SK-N-SH (cell line): ENCODE results near the gene TRIM38. TPM values are rescaled to one million over a fixed set of nuclear protein-coding genes. Genes with fewer than 3 reads are reported as not detected.

Experiments
- CTCF ChIA-PET: fragments of 300-600, 350-600 bp; formaldehyde crosslinking; extraction: SDS; loops from one replicate; lab custom pipeline; 2021; lab: Yijun Ruan, JAX
- POLR2A ChIA-PET: fragments of 350-600 bp; sonication (Branson Sonifier 250); formaldehyde crosslinking; extraction: SDS; loops from one replicate; lab custom pipeline; 2020; ENCODE audit warnings: antibody characterized with exemption, inconsistent platforms; lab: Yijun Ruan, JAX
- DNase-seq: peaks from one replicate; pipeline ENCODE4 v3.0.0; 2012
- H2AFZ ChIP-seq: fragments of 200-600 bp; sonication (generic); 2 replicates; pipeline ENCODE4 v1.8.1; 2016; ENCODE audit warnings: antibody characterized with exemption, mild to moderate bottlenecking, low read depth
- H3F3A ChIP-seq: fragments of 200-600 bp; sonication (generic); replicated peaks from 2 replicates; pipeline ENCODE3; 2016; ENCODE audit warnings: antibody characterized with exemption, mild to moderate bottlenecking; ENCODE audit not compliant: insufficient read depth
- H3K27ac ChIP-seq, 2 experiments: fragments of 200-500 bp in 1 of 2; fragments of 200-600 bp in 1 of 2; sonication (Bioruptor generic) in 1 of 2; sonication (generic), shearing (Covaris generic) in 1 of 2; 2 replicates each; pipeline versions ENCODE4 v1.5.1 to v1.6.1; 2014 to 2016; ENCODE audit warnings: low read depth in 2 of 2, inconsistent platforms in 1 of 2, low read length in 1 of 2, mild to moderate bottlenecking in 1 of 2, mixed read lengths in 1 of 2
- H3K27me3 ChIP-seq: fragments of 200-600 bp; sonication (generic), shearing (Covaris generic); 2 replicates; pipeline ENCODE4 v1.6.1; 2016; ENCODE audit warnings: mixed run types; ENCODE audit not compliant: insufficient read depth
- H3K36me3 ChIP-seq, 2 experiments: fragments of 200-500 bp in 1 of 2; fragments of 200-600 bp in 1 of 2; sonication (Bioruptor generic) in 1 of 2; sonication (generic) in 1 of 2; replicated peaks in 1 of 2; 2 replicates each; pipeline versions ENCODE3 to v1.5.1; 2014 to 2016; ENCODE audit warnings: low read length in 1 of 2, mild to moderate bottlenecking in 1 of 2; ENCODE audit not compliant: insufficient read depth in 2 of 2, control insufficient read depth in 1 of 2
- H3K4me1 ChIP-seq, 2 experiments: fragments of 200-500 bp in 1 of 2; fragments of 200-600 bp in 1 of 2; sonication (Bioruptor generic) in 1 of 2; sonication (generic), shearing (Covaris generic) in 1 of 2; 2 replicates each; pipeline versions ENCODE4 v1.5.1 to v1.6.1; 2014 to 2016; ENCODE audit warnings: low read depth in 1 of 2, low read length in 1 of 2, mixed run types in 1 of 2; ENCODE audit not compliant: insufficient read depth in 2 of 2, control insufficient read depth in 1 of 2
- H3K4me2 ChIP-seq: fragments of 200-600 bp; sonication (generic), shearing (Covaris generic); 2 replicates; pipeline ENCODE4 v1.6.1; 2017; ENCODE audit warnings: mixed run types
- H3K4me3 ChIP-seq, 2 experiments: fragments of 200-500 bp in 1 of 2; fragments of 200-600 bp in 1 of 2; sonication (Bioruptor generic) in 1 of 2; sonication (generic), shearing (Covaris generic) in 1 of 2; 2 replicates each; pipeline versions ENCODE4 v1.5.1 to v1.8.1; 2014 to 2016; ENCODE audit warnings: low read depth in 2 of 2, inconsistent platforms in 1 of 2, low read length in 1 of 2, mild to moderate bottlenecking in 1 of 2, mixed read lengths in 1 of 2, moderate library complexity in 1 of 2
- H3K79me2 ChIP-seq: fragments of 200-600 bp; sonication (generic); 2 replicates; pipeline ENCODE4 v1.8.1; 2017; ENCODE audit warnings: mild to moderate bottlenecking; ENCODE audit not compliant: insufficient read depth
- H3K9ac ChIP-seq: fragments of 200-600 bp; sonication (generic); 2 replicates; pipeline ENCODE4 v1.6.1; 2017; ENCODE audit warnings: mixed run types
- H3K9me2 ChIP-seq: fragments of 200-600 bp; sonication (generic); 2 replicates; pipeline ENCODE4 v1.6.1; 2017; ENCODE audit warnings: mixed run types
- H3K9me3 ChIP-seq: fragments of 200-600 bp; sonication (generic); 2 replicates; pipeline ENCODE4 v1.6.1; 2017; ENCODE audit warnings: mixed run types, mild to moderate bottlenecking, moderate library complexity
- H4K20me1 ChIP-seq: fragments of 200-600 bp; sonication (generic); 2 replicates; pipeline ENCODE4 v1.6.1; 2017; ENCODE audit warnings: mild to moderate bottlenecking, mixed run types; ENCODE audit not compliant: insufficient read depth
- CHD2 ChIP-seq: fragments of 150-350 bp; IDR thresholded peaks from 2 replicates; pipeline ENCODE4 v1.6.1; 2018; ENCODE audit warnings: low read length; ENCODE audit not compliant: partially characterized antibody
- EP300 ChIP-seq, 2 experiments: IDR thresholded peaks; 2 replicates each; pipeline versions ENCODE4 v1.4.0 to v1.6.1; 2012; ENCODE audit warnings: borderline replicate concordance in 1 of 2, low read depth in 1 of 2, low read length in 1 of 2
- EZH2phosphoT487 ChIP-seq: fragments of 200-600 bp; sonication (generic); IDR thresholded peaks from 2 replicates; pipeline ENCODE4 v1.6.1; 2017; ENCODE audit warnings: low read depth, mixed run types, mild to moderate bottlenecking, antibody characterized with exemption, moderate library complexity, borderline replicate concordance
- FOXM1 ChIP-seq: IDR thresholded peaks from 2 replicates; pipeline ENCODE4 v1.4.0; 2012; ENCODE audit warnings: low read depth, mild to moderate bottlenecking
- IRF3 ChIP-seq: fragments of 150-350 bp; IDR thresholded peaks from 2 replicates; pipeline ENCODE4 v1.6.1; 2016; ENCODE audit warnings: mild to moderate bottlenecking, low read depth, low read length
- JUND ChIP-seq: IDR thresholded peaks from 2 replicates; pipeline ENCODE4 v1.4.0; 2012
- MXI1 ChIP-seq: IDR thresholded peaks from 2 replicates; pipeline ENCODE4 v1.6.1; 2012; ENCODE audit warnings: mild to moderate bottlenecking, low read depth, low read length, improper control_type of control experiment
- NFIC ChIP-seq: IDR thresholded peaks from 2 replicates; pipeline ENCODE4 v1.4.0; 2012; ENCODE audit warnings: borderline replicate concordance
- POLR2AphosphoS5 ChIP-seq: IDR thresholded peaks from 2 replicates; pipeline ENCODE4 v1.6.1; 2012; ENCODE audit warnings: low read depth, low read length
- RCOR1 ChIP-seq: fragments of 150-350 bp; IDR thresholded peaks from 2 replicates; pipeline ENCODE4 v1.6.1; 2017; ENCODE audit warnings: antibody characterized with exemption, low read length
- REST ChIP-seq: IDR thresholded peaks from 2 replicates; pipeline ENCODE4 v1.6.1; 2012; ENCODE audit warnings: mild to moderate bottlenecking, low read depth, low read length, moderate library complexity
- RFX5 ChIP-seq: IDR thresholded peaks from 2 replicates; pipeline ENCODE4 v1.6.1; 2012; ENCODE audit warnings: mild to moderate bottlenecking, improper control_type of control experiment, low read length
- RXRA ChIP-seq: IDR thresholded peaks from 2 replicates; pipeline ENCODE4 v1.4.0; 2012; ENCODE audit warnings: low read depth, mild to moderate bottlenecking, borderline replicate concordance
- SMC3 ChIP-seq: IDR thresholded peaks from 2 replicates; pipeline ENCODE4 v1.6.1; 2012; ENCODE audit warnings: low read depth, low read length, improper control_type of control experiment
- TAF1 ChIP-seq: IDR thresholded peaks from 2 replicates; pipeline ENCODE4 v1.6.1; 2012; ENCODE audit warnings: low read depth, mild to moderate bottlenecking, low read length, moderate library complexity, borderline replicate concordance
- TCF12 ChIP-seq: IDR thresholded peaks from 2 replicates; pipeline ENCODE4 v1.4.0; 2012
- USF1 ChIP-seq: IDR thresholded peaks from 2 replicates; pipeline ENCODE4 v1.4.0; 2012; ENCODE audit warnings: low read depth, borderline replicate concordance
- USF2 ChIP-seq: fragments of 150-350 bp; IDR thresholded peaks from 2 replicates; pipeline ENCODE4 v1.6.1; 2017; ENCODE audit warnings: antibody characterized with exemption, low read length, low read depth, borderline replicate concordance
- YY1 ChIP-seq: IDR thresholded peaks from 2 replicates; pipeline ENCODE4 v1.4.0; 2012; ENCODE audit warnings: low read depth, mild to moderate bottlenecking
- WGBS: methylation state at CpG from one replicate; pipeline ENCODE4 v1.1.6; 2017; ENCODE audit warnings: low lambda C conversion rate; 5-methylcytosine and 5-hydroxymethylcytosine counted together
- polyA plus RNA-seq, 3 experiments: library from polyadenylated mRNA; depleted of rRNA; stranded (reverse); fragments of >200 nt; gene quantifications; 2 replicates each; pipeline ENCODE4 v1.2.3, GENCODE V29; 2012

TRIM38 gene
- polyA plus RNA-seq, 1 of the 3 experiments (the other 2 are of a cell fraction) = 0.62 TPM

- TF ChIP-seq CHD2 (no peak), USF2 (no peak), NFIC (no peak), USF1 (no peak), EP300 (IDR thresholded peaks at IDR 0.05; ENCODE audit: borderline replicate concordance in 1 of 2, low read depth in 1 of 2, low read length in 1 of 2) (no peak), RCOR1 (no peak), YY1 (no peak), POLR2AphosphoS5 (no peak), TAF1 (no peak), JUND (no peak), RXRA (no peak)
- no peak overlapping the region for H2AFZ ChIP-seq
- no peaks in the 10 kb centered on the region for H4K20me1 ChIP-seq
- H3K9ac ChIP-seq = no peak overlapping the region
- CTCF ChIA-PET = no interaction called here
- WGBS = 95% methylated on average over 9 of the region's 9 CpGs
- no peak for DNase-seq
- H3K79me2 ChIP-seq = no peaks in the 10 kb centered on the region
- no peak overlapping the region for H3K27ac ChIP-seq
- peaks cover 9% of the 10 kb centered on the region for H3F3A ChIP-seq
- no peaks in the 10 kb centered on the region for H3K9me2 ChIP-seq
- H3K4me2 ChIP-seq = no peak overlapping the region
- POLR2A ChIA-PET = no interaction called here
- no peaks in the 10 kb centered on the region for H3K27me3 ChIP-seq
- no peaks in the 10 kb centered on the region for H3K36me3 ChIP-seq
- peaks cover 0 to 2% of the 10 kb centered on the region in 2 experiments; a peak in 1 of 4 replicates for H3K4me1 ChIP-seq
- no peaks in the 10 kb centered on the region for H3K9me3 ChIP-seq
- no peak overlapping the region for H3K4me3 ChIP-seq
These were observed 25.2 kb downstream of the TRIM38 start for GRCh38 chr6:25987845-25988244.

GRCh38 chr6:25990172-25990873 is 27.7 kb downstream of the TRIM38 start:
- ChIA-PET CTCF (interaction anchor here (0.7 to 4.7 kb wide), 2 partner anchors 14 to 100 kb away, joined by 3 to 104 read pairs; no protein-coding TSS in a partner anchor), POLR2A (interaction anchor here (3.5 kb wide), 1 partner anchor 31 kb away, joined by 67 read pairs; a partner anchor contains a TSS)
- Histone ChIP-seq H3K9ac (no peak overlapping the region), H3K79me2 (no peaks in the 10 kb centered on the region), H3K9me3 (no peaks in the 10 kb centered on the region), H3K4me2 (no peak overlapping the region), H3K4me1 (peaks cover 6 to 8% of the 10 kb centered on the region in 2 experiments; a peak in 3 of 4 replicates), H3K27ac (no peak overlapping the region), H3K36me3 (no peaks in the 10 kb centered on the region), H2AFZ (no peak overlapping the region), H4K20me1 (no peaks in the 10 kb centered on the region), H3K27me3 (no peaks in the 10 kb centered on the region), H3K4me3 (no peak overlapping the region), H3F3A (peaks cover 15% of the 10 kb centered on the region), H3K9me2 (no peaks in the 10 kb centered on the region)
- WGBS = 92% methylated on average over 2 of the region's 2 CpGs
- no peak for DNase-seq
- TF ChIP-seq SMC3 (no peak), JUND (no peak), EZH2phosphoT487 (no peak), RFX5 (no peak), USF2 (no peak), MXI1 (no peak), REST (no peak), YY1 (no peak), EP300 (IDR thresholded peaks at IDR 0.05; ENCODE audit: borderline replicate concordance in 1 of 2, low read depth in 1 of 2, low read length in 1 of 2) (no peak), TCF12 (no peak), FOXM1 (no peak), RCOR1 (no peak), IRF3 (no peak)
